GM12878 (cell line): Measurements from ENCODE around the gene KDM4C. TPM values are rescaled to one million over a fixed set of nuclear protein-coding genes. Genes with fewer than 3 reads are reported as not detected.
A peak's percentile ranks its signal among the peaks of the same experiment; 100 is the strongest.

Experiments
- ATAC-seq: fragments of 200-7000 bp; cut with Tn5 transposase; 3 replicates; pipeline ENCODE4 v1.9.1; 2020; ENCODE audit warnings: mild to moderate bottlenecking, moderate library complexity
- BruUV-seq: library from RNA; stranded (reverse); fragments of 400-500 nt; replicated peaks from 2 replicates; lab custom pipeline; 2021; lab: Mats Ljungman, UMichigan
- CTCF ChIA-PET: fragments of 300-600 bp; sonication (Branson Sonifier 250); formaldehyde crosslinking; extraction: SDS; loops from one replicate; lab custom pipeline; 2021; ENCODE audit warnings: inconsistent platforms; lab: Yijun Ruan, JAX
- POLR2A ChIA-PET: fragments of 350-600 bp; formaldehyde crosslinking; extraction: SDS; loops from one replicate; lab custom pipeline; 2021; ENCODE audit warnings: inconsistent platforms; lab: Charles Lee
- RAD21 ChIA-PET: fragments of 300-600 bp; sonication (Branson Sonifier 250); formaldehyde crosslinking; loops from one replicate; lab custom pipeline; 2023; ENCODE audit warnings: antibody characterized with exemption; ENCODE audit not compliant: unreplicated experiment; lab: Charles Lee
- SMC1A ChIA-PET: fragments of 300-600 bp; sonication (Branson Sonifier 250); formaldehyde crosslinking; loops from one replicate; lab custom pipeline; 2023; ENCODE audit not compliant: unreplicated experiment, uncharacterized antibody; lab: Charles Lee
- DNase-seq: peaks from one replicate; pipeline ENCODE4 v3.0.0-alpha.2; 2011; ENCODE audit warnings: low read depth, low spot score
- FAIRE-seq: peaks from 3 replicates; lab custom pipeline; 2011; peaks lifted over from hg19 to GRCh38; lab: Jason Lieb, UNC
- H2AFZ ChIP-seq: 2 replicates; pipeline ENCODE4 v1.6.0; 2011; ENCODE audit warnings: low read depth, low read length, control low read depth; ENCODE audit not compliant: control insufficient read depth
- H3K27ac ChIP-seq: 2 replicates; pipeline ENCODE4 v1.5.1; 2011; ENCODE audit warnings: control low read depth; ENCODE audit not compliant: control insufficient read depth, insufficient read depth
- H3K27me3 ChIP-seq, 2 experiments: replicated peaks in 1 of 2; 2 replicates each; pipeline versions ENCODE4 v1.6.0 to v1.6.1; 2011; ENCODE audit warnings: low read length in 1 of 2; ENCODE audit not compliant: control insufficient read depth in 2 of 2, insufficient read depth in 2 of 2
- H3K36me3 ChIP-seq, 2 experiments: 2 replicates each; pipeline ENCODE4 v1.5.1; 2011; ENCODE audit warnings: low read length in 1 of 2; ENCODE audit not compliant: control insufficient read depth in 2 of 2, insufficient read depth in 2 of 2
- H3K4me1 ChIP-seq: 2 replicates; pipeline ENCODE4 v1.6.1; 2011; ENCODE audit warnings: mild to moderate bottlenecking, low read length, moderate library complexity, mixed read lengths; ENCODE audit not compliant: control insufficient read depth, insufficient read depth
- H3K4me2 ChIP-seq: 2 replicates; pipeline ENCODE4 v1.6.0; 2011; ENCODE audit warnings: control low read depth; ENCODE audit not compliant: control insufficient read depth, insufficient read depth
- H3K4me3 ChIP-seq: fragments of 200-600 bp; sonication (generic); 2 replicates; pipeline ENCODE4 v1.5.1; 2016
- H3K79me2 ChIP-seq: 2 replicates; pipeline ENCODE4 v1.6.0; 2011; ENCODE audit warnings: low read length; ENCODE audit not compliant: control insufficient read depth, insufficient read depth
- H3K9ac ChIP-seq: 2 replicates; pipeline ENCODE4 v1.8.0; 2011; ENCODE audit warnings: low read length, control low read depth, mixed read lengths; ENCODE audit not compliant: control insufficient read depth, insufficient read depth
- H3K9me3 ChIP-seq: replicated peaks from 3 replicates; pipeline ENCODE4 v1.5.1; 2011; ENCODE audit warnings: mild to moderate bottlenecking, low read length; ENCODE audit not compliant: control insufficient read depth, insufficient read depth
- H4K20me1 ChIP-seq: 2 replicates; pipeline ENCODE4 v1.6.0; 2011; ENCODE audit not compliant: control insufficient read depth, insufficient read depth
- ASH2L ChIP-seq: fragments of 300-600, 200-600 bp; sonication (generic); IDR thresholded peaks from 2 replicates; pipeline ENCODE4 v1.6.1; 2017; ENCODE audit warnings: low read depth, mild to moderate bottlenecking, borderline replicate concordance
- BACH1 ChIP-seq: fragments of 450-650 bp; IDR thresholded peaks from 2 replicates; pipeline ENCODE4 v1.6.1; 2017; ENCODE audit warnings: mild to moderate bottlenecking, borderline replicate concordance
- BRCA1 ChIP-seq: IDR thresholded peaks from 2 replicates; pipeline ENCODE4 v1.6.1; 2011; ENCODE audit warnings: low read depth, low read length, improper control_type of control experiment
- CHD4 ChIP-seq: fragments of 200-600 bp; sonication (generic); IDR thresholded peaks from 2 replicates; pipeline ENCODE4 v1.6.1; 2016; ENCODE audit warnings: mild to moderate bottlenecking
- CREM ChIP-seq: IDR thresholded peaks from 2 replicates; pipeline ENCODE4 v1.6.1; 2014; ENCODE audit warnings: antibody characterized with exemption, low read depth
- EGR1 ChIP-seq, 2 experiments: IDR thresholded peaks; 1 replicate in 1 of 2; 2 replicates in 1 of 2; pipeline ENCODE4 v1.6.1; 2011 to 2012; ENCODE audit warnings: low read depth in 2 of 2, low read length in 2 of 2, borderline replicate concordance in 1 of 2, mild to moderate bottlenecking in 1 of 2, moderate library complexity in 1 of 2
- ESRRA ChIP-seq: IDR thresholded peaks from 2 replicates; pipeline ENCODE4 v1.6.1; 2012; ENCODE audit warnings: mild to moderate bottlenecking, low read length, improper control_type of control experiment
- IKZF2 ChIP-seq, 2 experiments: fragments of 450-650 bp; IDR thresholded peaks; 2 replicates each; pipeline ENCODE4 v1.6.1; 2017; ENCODE audit warnings: mild to moderate bottlenecking in 2 of 2, moderate library complexity in 2 of 2
- LARP7 ChIP-seq: fragments of 450-650 bp; IDR thresholded peaks from 2 replicates; pipeline ENCODE4 v1.6.1; 2017; ENCODE audit warnings: mild to moderate bottlenecking
- MEF2A ChIP-seq: IDR thresholded peaks from 2 replicates; pipeline ENCODE4 v1.6.1; 2011; ENCODE audit warnings: low read depth, mild to moderate bottlenecking, low read length, moderate library complexity; ENCODE audit not compliant: insufficient read depth
- MYB ChIP-seq: fragments of 150-350 bp; IDR thresholded peaks from 2 replicates; pipeline ENCODE4 v1.6.1; 2014; ENCODE audit warnings: mild to moderate bottlenecking, low read depth, low read length, borderline replicate concordance
- POLR2AphosphoS2 ChIP-seq: IDR thresholded peaks from 2 replicates; pipeline ENCODE4 v1.6.1; 2011; ENCODE audit warnings: low read depth, mild to moderate bottlenecking, low read length, improper control_type of control experiment, moderate library complexity
- SMARCA5 ChIP-seq: fragments of 450-650 bp; IDR thresholded peaks from 2 replicates; pipeline ENCODE4 v1.6.1; 2017; ENCODE audit warnings: mild to moderate bottlenecking
- SPI1 ChIP-seq: IDR thresholded peaks from 2 replicates; pipeline ENCODE4 v1.6.1; 2011; ENCODE audit warnings: low read depth, mild to moderate bottlenecking, low read length, moderate library complexity, borderline replicate concordance; ENCODE audit not compliant: insufficient read depth
- ZZZ3 ChIP-seq: IDR thresholded peaks from 2 replicates; pipeline ENCODE4 v1.6.1; 2011; ENCODE audit warnings: low read depth; ENCODE audit not compliant: control insufficient read depth, insufficient read length
- WGBS: methylation state at CpG from one replicate; pipeline ENCODE4 v1.1.6; 2016; ENCODE audit warnings: low lambda C conversion rate; ENCODE audit not compliant: insufficient replicate concordance, insufficient coverage; ENCODE audit errors: missing lambda C conversion rate; 5-methylcytosine and 5-hydroxymethylcytosine counted together
- in situ Hi-C: fragments of 300-500 bp; cut with MboI; formaldehyde crosslinking; loops from 9 replicates; pipeline ENCODE4 v1.14.3; 2018; ENCODE audit warnings: mixed read lengths
- intact Hi-C: fragments of 100-400 bp; cut with micrococcal nuclease; formaldehyde crosslinking; loops from one replicate; pipeline ENCODE4 v1.14.2; 2022; ENCODE audit not compliant: unreplicated experiment
- polyA plus RNA-seq, 11 experiments: library from polyadenylated mRNA; depleted of rRNA in 4 of 11; unstranded in 6 of 11; stranded (reverse) in 5 of 11; fragments of >200 nt; fragmentation: Nextera tagmentation in 4 of 11; fragmentation: Illumina TruSeq in 1 of 11; extraction: Ambion mirVana in 4 of 11; extraction: Trizol in 1 of 11; gene quantifications; 1 replicate in 1 of 11; 2 replicates in 10 of 11; pipeline versions ENCODE4 v1.2.1 to v1.2.3, GENCODE V29; 2011 to 2016; ENCODE audit warnings: inconsistent platforms in 2 of 11, missing spikeins in 2 of 11, low read depth in 1 of 11
- total RNA-seq, 4 experiments: library from RNA; depleted of rRNA in 3 of 4; stranded (reverse); fragments of >200 nt in 3 of 4; fragmentation: Illumina TruSeq in 1 of 4; extraction: Trizol in 1 of 4; gene quantifications; 2 replicates each; pipeline versions ENCODE4 v1.2.1 to v1.2.3, GENCODE V29; 2013 to 2021
- TF ChIP-seq, protein P1 (sequence below): fragments of 450-650 bp; IDR thresholded peaks from 2 replicates; pipeline ENCODE4 v1.6.1; 2017; ENCODE audit warnings: borderline replicate concordance

The KDM4C gene
- total and polyA plus RNA-seq, 10 of the 15 experiments (the other 5 are each of a cell fraction or from before 2014, with no cell fraction given): 6.8 to 41.2 (median 20.1) TPM

DNA sequence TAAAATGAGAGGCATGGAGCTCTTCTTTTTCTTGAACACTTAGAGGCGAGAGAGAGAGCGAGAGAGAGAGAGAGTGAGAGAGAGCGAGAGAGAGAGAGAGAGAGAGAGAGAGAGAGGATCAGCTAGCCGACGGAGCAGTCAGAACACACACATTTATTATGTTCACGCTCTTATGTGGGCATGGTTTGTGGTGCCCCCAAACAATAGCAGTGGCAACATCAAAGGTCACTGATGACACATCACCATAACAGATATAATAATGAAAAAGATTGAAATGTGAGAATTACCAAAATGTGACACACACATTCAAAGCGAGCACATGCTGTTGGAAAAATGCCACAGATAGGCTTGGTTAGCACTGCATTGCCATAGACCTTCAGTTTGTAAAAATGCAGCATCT, 116.1 kb downstream of the KDM4C start:
- H3K27me3 ChIP-seq: no peaks in the 10 kb centered on the region
- no peak overlapping the region for H3K4me2 ChIP-seq
- SMC1A ChIA-PET: interaction anchor here (0.7 to 1.1 kb wide), 2 partner anchors 19 to 229 kb away, joined by 3 to 5 read pairs; no protein-coding TSS in a partner anchor
- POLR2A ChIA-PET: interaction anchor here (0.6 kb wide), 1 partner anchor 882 kb away, joined by 5 read pairs; no protein-coding TSS in a partner anchor
- in situ Hi-C loops (no loop called here), intact Hi-C loops (no loop called here)
- H3K4me3 ChIP-seq: no peak overlapping the region
- no peak overlapping the region for H2AFZ ChIP-seq
- peaks cover 0 to 3% of the 10 kb centered on the region in 2 experiments; a peak in 2 of 4 replicates for H3K36me3 ChIP-seq
- TF ChIP-seq ZZZ3: peak; percentile 37
- TF ChIP-seq ESRRA: no peak
- no peak for TF ChIP-seq BRCA1
- H3K27ac ChIP-seq: no peak overlapping the region
- FAIRE-seq (no peak), ATAC-seq (no peak), DNase-seq (no peak)
- H3K79me2 ChIP-seq: no peaks in the 10 kb centered on the region; the same call in 1 of the 2 replicates
- H3K9me3 ChIP-seq: no peaks in the 10 kb centered on the region
- no TSS peak for BruUV-seq
- H4K20me1 ChIP-seq: no peaks in the 10 kb centered on the region; the same call in 1 of the 2 replicates
- whole genome bisulfite sequencing: 87% methylated on average over 6 of the region's 7 CpGs
- no peak overlapping the region for H3K9ac ChIP-seq
- RAD21 ChIA-PET: no interaction called here
- H3K4me1 ChIP-seq: no peaks in the 10 kb centered on the region
- CTCF ChIA-PET: interaction anchor here (0.9 kb wide), 1 partner anchor 46 kb away, joined by 3 read pairs; no protein-coding TSS in a partner anchor

DNA sequence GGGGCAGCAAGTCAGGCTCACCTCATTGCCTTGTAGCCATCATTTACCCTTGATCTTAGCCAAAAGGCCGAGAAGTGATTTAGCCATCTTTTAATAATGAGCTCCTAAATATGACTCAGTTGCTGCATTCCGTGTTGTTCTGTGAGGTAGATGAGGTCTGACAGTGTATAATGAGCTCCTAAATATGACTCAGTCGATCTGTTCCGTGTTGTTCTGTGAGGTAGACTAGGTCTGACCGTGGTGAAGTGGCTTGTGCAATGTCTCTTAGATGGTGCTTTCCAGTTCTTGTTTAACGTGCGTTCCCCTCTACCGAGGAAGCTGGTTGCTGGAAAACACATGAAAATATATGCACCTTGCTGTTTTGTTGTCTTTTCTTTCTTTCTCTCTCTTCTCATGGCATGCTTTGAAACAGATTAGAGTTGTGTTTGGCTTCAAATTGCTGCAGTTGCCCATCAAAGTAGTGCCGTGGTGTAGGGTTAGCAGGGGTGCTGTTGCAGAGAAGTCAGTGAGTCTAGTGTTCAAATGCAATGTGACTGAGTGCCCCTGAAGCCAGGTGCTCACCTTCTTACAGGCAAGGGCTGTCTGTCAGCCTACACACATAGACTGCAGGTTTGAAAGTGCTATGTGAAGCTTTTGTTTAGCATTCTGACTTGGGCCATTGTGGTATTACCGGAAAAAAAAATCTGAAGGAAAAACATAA, 118.6 kb downstream of the KDM4C start:
- FAIRE-seq: no peak
- ATAC-seq: no peak
- CTCF ChIA-PET: interaction anchor here (2.1 kb wide), 1 partner anchor 49 kb away, joined by 6 read pairs; no protein-coding TSS in a partner anchor
- TF ChIP-seq BACH1 (no peak), POLR2AphosphoS2 (no peak), CREM (no peak), IKZF2 (IDR thresholded peaks at IDR 0.05) (no peak), MEF2A (no peak), SMARCA5 (no peak), CHD4 (no peak), SPI1 (no peak), MYB (no peak), LARP7 (no peak), ASH2L (no peak), EGR1 (IDR thresholded peaks at IDR 0.05; ENCODE audit: borderline replicate concordance in 1 of 2, low read depth in 2 of 2, low read length in 2 of 2) (no peak)
- TF ChIP-seq, protein P1, sequence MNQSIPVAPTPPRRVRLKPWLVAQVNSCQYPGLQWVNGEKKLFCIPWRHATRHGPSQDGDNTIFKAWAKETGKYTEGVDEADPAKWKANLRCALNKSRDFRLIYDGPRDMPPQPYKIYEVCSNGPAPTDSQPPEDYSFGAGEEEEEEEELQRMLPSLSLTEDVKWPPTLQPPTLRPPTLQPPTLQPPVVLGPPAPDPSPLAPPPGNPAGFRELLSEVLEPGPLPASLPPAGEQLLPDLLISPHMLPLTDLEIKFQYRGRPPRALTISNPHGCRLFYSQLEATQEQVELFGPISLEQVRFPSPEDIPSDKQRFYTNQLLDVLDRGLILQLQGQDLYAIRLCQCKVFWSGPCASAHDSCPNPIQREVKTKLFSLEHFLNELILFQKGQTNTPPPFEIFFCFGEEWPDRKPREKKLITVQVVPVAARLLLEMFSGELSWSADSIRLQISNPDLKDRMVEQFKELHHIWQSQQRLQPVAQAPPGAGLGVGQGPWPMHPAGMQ: no peak

More for the DNA sequence above, 118.6 kb downstream of the KDM4C start:
- H3K9ac ChIP-seq: no peak overlapping the region
- no peaks in the 10 kb centered on the region for H3K9me3 ChIP-seq
- ChIA-PET SMC1A (no interaction called here), POLR2A (no interaction called here), RAD21 (no interaction called here)
- no peaks in the 10 kb centered on the region; the same call in 1 of the 2 replicates for H3K79me2 ChIP-seq
- H2AFZ ChIP-seq: no peak overlapping the region
- no TSS peak for BruUV-seq
- 98% methylated on average over 10 of the region's 10 CpGs for WGBS
- DNase-seq: no peak
- no peaks in the 10 kb centered on the region for H3K27me3 ChIP-seq
- 0 out of 4 replicates have a peak, but pooled peaks cover 0 to 2% of the 10 kb centered on the region in 2 experiments for H3K36me3 ChIP-seq
- no peaks in the 10 kb centered on the region for H3K4me1 ChIP-seq
- no peak overlapping the region for H3K27ac ChIP-seq
- no peaks in the 10 kb centered on the region; the same call in 1 of the 2 replicates for H4K20me1 ChIP-seq
- no peak overlapping the region for H3K4me2 ChIP-seq
- no peak overlapping the region for H3K4me3 ChIP-seq
- in situ Hi-C loops: no loop called here
- intact Hi-C loops: no loop called here
